ENCODE data around the gene HAPLN3. TPM values are rescaled to one million over a fixed set of nuclear protein-coding genes. Genes with fewer than 3 reads are reported as not detected.

HAPLN3 gene
- total and polyA plus RNA-seq, 10 of the 15 experiments (the other 5 are each of a cell fraction or from before 2014, with no cell fraction given), result 0.20 to 5.0 (median 1.4) TPM; not detected in 1

GRCh38 chr15:88907111-88907510, 11.8 kb upstream of the HAPLN3 start (continued):
- no peak for TF ChIP-seq YBX1 (IDR thresholded peaks at IDR 0.05)

- POLR2A ChIA-PET, result no interaction called here
Observed at GRCh38 chr15:88906551-88906950, 11.2 kb upstream of the HAPLN3 start.

More at GRCh38 chr15:88906551-88906950, 11.2 kb upstream of the HAPLN3 start:
- in situ Hi-C loops (cut with MboI) (loop anchor here (5.0 kb wide), 1 partner anchor 111 kb away; no protein-coding TSS in a partner anchor), intact Hi-C loops (cut with micrococcal nuclease; ENCODE audit: unreplicated experiment) (no loop called here)
- Histone ChIP-seq H3K4me2 (ENCODE audit: control insufficient read depth, insufficient read depth) (no peak overlapping the region), H3K79me2 (ENCODE audit: control insufficient read depth, insufficient read depth, low read length) (no peaks in the 10 kb centered on the region), H3K4me3 (no peak overlapping the region), H3K27ac (ENCODE audit: control insufficient read depth, insufficient read depth) (no peak overlapping the region), H3K9ac (ENCODE audit: control insufficient read depth, insufficient read depth, low read length) (no peak overlapping the region), H2AFZ (ENCODE audit: control insufficient read depth, low read depth, low read length) (no peak overlapping the region), H3K4me1 (ENCODE audit: control insufficient read depth, insufficient read depth, low read length) (no peaks in the 10 kb centered on the region), H3K27me3 (replicated peaks in 1 of 2; ENCODE audit: control insufficient read depth in 2 of 2, insufficient read depth in 2 of 2, low read length in 1 of 2) (no peaks in the 10 kb centered on the region; a peak in 1 of 4 replicates), H3K36me3 (ENCODE audit: control insufficient read depth in 2 of 2, insufficient read depth in 2 of 2, low read length in 1 of 2) (no peaks in the 10 kb centered on the region), H4K20me1 (ENCODE audit: control insufficient read depth, insufficient read depth) (0 out of 2 replicates have a peak, but pooled peaks cover 5% of the 10 kb centered on the region), H3K9me3 (replicated peaks; ENCODE audit: control insufficient read depth, insufficient read depth, low read length) (no peaks in the 10 kb centered on the region)
- CTCF ChIA-PET, result interaction anchor here (2.3 to 5.5 kb wide), 5 partner anchors 23 to 118 kb away, joined by 8 to 116 read pairs (median 12); no protein-coding TSS in a partner anchor
- RAD21 ChIA-PET (ENCODE audit: unreplicated experiment), result no interaction called here
- no TSS peak for BruUV-seq (replicated peaks)
- TF ChIP-seq USF2 (IDR thresholded peaks at IDR 0.05; ENCODE audit: borderline replicate concordance, low read depth, low read length) (no peak), YBX1 (IDR thresholded peaks at IDR 0.05) (no peak), SMAD1 (IDR thresholded peaks at IDR 0.05; ENCODE audit: low read depth, partially characterized antibody) (no peak), RAD21 (IDR thresholded peaks at IDR 0.05; ENCODE audit: insufficient read depth, low read depth, low read length) (no peak), ZNF217 (IDR thresholded peaks at IDR 0.05) (no peak), CHD4 (IDR thresholded peaks at IDR 0.05) (no peak), JUNB (IDR thresholded peaks at IDR 0.05) (no peak), CEBPZ (IDR thresholded peaks at IDR 0.05; ENCODE audit: low read depth, low read length) (no peak), SMC3 (IDR thresholded peaks at IDR 0.05; ENCODE audit: borderline replicate concordance, low read length) (no peak), SMARCA5 (IDR thresholded peaks at IDR 0.05) (no peak), TCF12 (IDR thresholded peaks at IDR 0.05; ENCODE audit: low read depth, low read length) (no peak), NFYB (IDR thresholded peaks at IDR 0.05; ENCODE audit: insufficient read depth, low read depth, low read length) (no peak), ETV6 (conservative IDR thresholded peaks at IDR 0.05 in 1 of 2, IDR thresholded peaks at IDR 0.05 in 1 of 2; ENCODE audit: borderline replicate concordance in 1 of 2, low read depth in 1 of 2) (no peak), IRF5 (IDR thresholded peaks at IDR 0.05; ENCODE audit: borderline replicate concordance) (no peak), NRF1 (conservative IDR thresholded peaks at IDR 0.05; ENCODE audit: low read depth, low read length) (no peak), CREB1 (IDR thresholded peaks at IDR 0.05; ENCODE audit: low read depth) (no peak), IRF4 (IDR thresholded peaks at IDR 0.05; ENCODE audit: low read depth, low read length) (no peak), RBBP5 (conservative IDR thresholded peaks at IDR 0.05) (no peak)
- SMC1A ChIA-PET (ENCODE audit: uncharacterized antibody, unreplicated experiment), result interaction anchor here (0.6 to 2.4 kb wide), 3 partner anchors 72 to 400 kb away, joined by 3 to 32 read pairs (median 3); no protein-coding TSS in a partner anchor
- WGBS (ENCODE audit: insufficient coverage, insufficient replicate concordance, low lambda C conversion rate, missing lambda C conversion rate), result 72% methylated on average over 7 of the region's 7 CpGs
- DNase-seq (ENCODE audit: low read depth, low spot score), result no peak
- FAIRE-seq, result no peak
- no peak for ATAC-seq
